ENCODE data around the gene KCNIP1.

The KCNIP1 gene

GRCh38 chr5:170483701-170484458 is 19.9 kb upstream of the KCNIP1 start:
- no peak for DNase-seq (ENCODE audit: low spot score)

- DNase-seq (ENCODE audit: low spot score), result no peak
Measured at GRCh38 chr5:170484459-170484831, 19.4 kb upstream of the KCNIP1 start.

DNA sequence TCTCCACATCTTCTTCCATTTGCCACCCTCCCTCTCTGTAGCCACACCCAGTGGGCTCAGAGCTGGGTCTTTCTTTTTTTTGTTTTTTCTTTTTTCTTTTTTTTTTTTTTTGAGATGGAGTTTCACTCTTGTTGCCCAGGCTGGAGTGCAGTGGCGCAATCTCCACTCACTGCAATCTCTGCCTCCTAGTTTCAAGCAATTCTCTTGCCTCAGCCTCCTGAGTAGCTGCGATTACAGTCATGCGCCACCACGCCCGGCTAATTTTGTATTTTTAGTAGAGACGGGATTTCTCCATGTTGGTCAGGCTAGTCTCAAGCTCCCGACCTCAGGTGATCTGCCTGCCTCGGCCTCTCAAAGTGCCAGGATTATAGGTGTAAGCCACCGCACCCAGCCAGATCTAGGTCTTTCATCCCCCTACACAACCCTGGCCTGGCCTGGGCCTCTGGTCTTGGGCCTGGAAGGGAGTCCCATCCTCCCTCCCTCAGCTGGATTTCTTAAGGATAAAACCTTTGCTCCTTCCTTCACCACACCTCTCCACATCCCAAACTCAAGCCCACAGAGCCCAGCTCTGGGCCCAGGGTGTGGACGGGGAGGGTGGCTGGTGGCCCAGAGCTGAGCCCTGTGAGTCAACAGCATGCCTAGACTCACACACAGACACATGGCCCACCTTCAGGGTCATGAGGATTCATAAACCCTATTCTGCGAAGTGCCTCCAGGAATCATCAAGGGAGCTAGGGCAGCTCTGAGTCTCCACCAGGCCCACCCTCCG is 18.8 kb upstream of the KCNIP1 start:
- DNase-seq (ENCODE audit: low spot score), result no peak

DNA sequence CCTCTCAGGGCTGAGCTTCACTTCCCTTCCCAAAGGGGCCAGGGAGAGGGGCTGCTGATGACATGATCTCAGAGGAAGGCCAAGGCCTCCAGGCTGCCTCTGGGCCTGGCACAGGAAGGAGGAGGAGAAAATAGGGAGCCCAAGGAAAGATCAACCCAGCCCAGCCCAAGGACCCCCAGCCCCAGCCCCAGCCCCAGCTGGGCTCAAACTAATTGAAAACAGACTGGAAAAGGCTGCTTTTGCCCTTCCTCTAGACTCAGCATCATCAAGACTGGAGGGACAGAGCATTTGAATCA is 18.3 kb upstream of the KCNIP1 start:
- DNase-seq (ENCODE audit: low spot score), result no peak

DNA sequence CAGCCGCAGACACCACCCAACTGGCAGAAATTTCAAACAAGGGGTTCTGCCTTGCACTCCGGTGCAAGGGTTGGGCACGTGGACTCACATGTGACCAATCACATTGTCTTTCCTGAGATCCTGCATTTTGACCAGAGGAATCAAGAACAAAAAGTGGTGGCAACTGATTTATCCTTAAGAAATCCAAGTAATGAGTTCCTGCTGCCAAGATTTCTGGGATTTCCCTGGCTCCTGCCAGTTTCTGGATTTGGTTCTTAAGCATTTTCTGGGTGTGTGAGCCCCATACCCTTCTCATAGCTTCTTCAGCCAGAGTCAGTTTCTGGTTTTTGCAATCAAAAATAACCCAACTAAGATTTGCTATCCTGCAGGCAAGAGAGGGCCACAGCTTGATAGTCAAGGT is 17.4 kb upstream of the KCNIP1 start:
- DNase-seq (ENCODE audit: low spot score), result no peak

GRCh38 chr5:170488570-170488969 is 15.2 kb upstream of the KCNIP1 start:
- no peak for DNase-seq (ENCODE audit: low spot score)

- DNase-seq (ENCODE audit: low spot score), result no peak
Measured at GRCh38 chr5:170489199-170489598, 14.6 kb upstream of the KCNIP1 start.

GRCh38 chr5:170490381-170490780 is 13.4 kb upstream of the KCNIP1 start:
- DNase-seq (ENCODE audit: low spot score), result no peak

DNA sequence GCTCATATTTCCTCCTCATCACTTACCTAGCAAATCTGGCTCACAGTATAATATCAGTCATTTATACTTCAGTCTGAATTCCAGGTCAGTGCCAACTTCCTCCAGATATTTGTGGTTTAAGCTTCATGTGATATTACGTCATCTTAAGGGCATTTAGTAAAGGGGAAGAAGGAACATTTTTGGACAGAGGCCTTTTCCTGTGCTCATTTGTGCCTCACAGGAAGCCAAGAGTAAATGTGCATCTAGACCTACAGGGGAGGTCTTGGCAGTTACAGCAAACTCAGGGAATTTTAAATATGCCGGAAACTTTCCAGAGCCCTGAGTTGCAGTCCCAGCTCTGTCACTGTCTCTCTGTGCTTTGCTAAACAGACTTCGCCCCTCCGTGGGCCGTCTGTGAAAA is 12.3 kb upstream of the KCNIP1 start:
- peak; percentile 74 for DNase-seq (ENCODE audit: low spot score)

DNA sequence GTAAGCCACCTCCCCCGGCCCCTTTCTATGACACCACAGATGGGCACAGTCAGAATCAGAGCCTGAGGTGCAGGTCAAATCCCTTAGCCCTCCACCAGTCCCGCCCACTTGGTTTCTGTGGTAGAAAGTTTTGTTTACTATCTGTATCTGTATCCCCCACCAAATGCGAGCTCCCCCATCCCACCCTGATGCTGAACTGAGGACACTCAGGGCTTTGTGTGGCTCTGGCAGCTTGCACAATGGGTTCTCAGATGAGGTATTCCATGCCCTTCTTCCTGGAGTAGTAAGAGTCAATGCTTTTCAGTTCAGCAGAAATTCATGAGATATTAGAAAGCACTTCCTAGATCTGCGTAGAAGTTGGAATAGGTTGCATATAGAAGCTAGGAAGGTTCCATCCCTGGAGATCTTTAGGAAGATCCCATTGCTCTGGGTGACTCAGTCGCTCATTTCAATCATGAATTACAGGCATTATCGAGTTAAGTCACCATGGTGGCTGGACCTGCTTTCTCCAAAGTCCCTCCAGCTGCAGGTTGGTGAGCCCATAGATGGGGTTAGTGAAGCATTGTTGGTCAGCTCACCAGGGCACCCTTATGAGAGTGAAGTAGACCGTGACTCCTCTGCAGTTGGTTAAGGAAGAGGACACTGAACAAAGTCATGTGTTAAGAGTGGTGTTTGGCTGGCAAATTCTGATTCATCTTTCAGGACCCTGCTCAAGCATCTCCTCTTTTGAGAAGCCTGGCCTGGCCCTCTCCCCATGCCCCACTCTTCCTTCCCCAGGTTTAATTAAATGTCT is 10.6 kb upstream of the KCNIP1 start:
- DNase-seq (ENCODE audit: low spot score), result no peak

DNA sequence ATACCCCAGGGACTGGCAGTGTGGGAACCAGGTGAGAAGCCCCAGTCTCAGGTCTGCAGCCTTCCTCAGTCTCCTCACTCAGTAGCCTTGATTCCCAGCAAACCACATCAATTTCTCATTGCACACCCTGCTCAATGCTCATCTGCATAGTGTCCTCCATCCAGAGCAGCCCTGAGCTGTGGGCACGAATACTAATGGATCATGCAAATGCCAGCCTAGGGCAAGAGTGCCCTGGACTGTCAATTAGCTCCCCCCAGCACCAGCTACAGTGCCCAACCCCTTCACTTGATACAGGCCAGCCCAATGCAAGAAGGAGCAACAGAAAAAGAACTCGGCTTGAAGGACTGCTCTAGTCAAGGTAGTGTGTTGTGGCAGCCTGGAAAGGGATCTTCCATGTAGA is 9.8 kb upstream of the KCNIP1 start:
- DNase-seq (ENCODE audit: low spot score), result no peak

GRCh38 chr5:170495825-170496661 is 7.8 kb upstream of the KCNIP1 start:
- DNase-seq (ENCODE audit: low spot score), result no peak

DNA sequence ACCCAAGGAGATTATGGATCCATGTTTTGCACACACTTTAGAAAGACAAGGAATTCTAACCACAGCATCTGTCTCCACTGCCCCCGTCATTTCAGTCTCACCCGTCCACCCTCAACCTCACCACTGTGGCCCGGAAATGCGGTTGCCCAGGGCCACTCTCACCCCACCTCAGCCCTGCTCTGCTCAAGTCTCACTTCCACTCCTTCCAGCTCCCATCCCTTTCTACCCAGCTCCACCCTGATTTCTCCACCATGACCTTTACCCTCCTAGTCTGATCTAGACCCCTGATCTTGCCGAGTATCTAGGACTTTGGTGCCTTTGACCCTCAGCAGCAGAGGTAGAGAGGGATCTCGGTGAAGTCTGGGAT is 7.2 kb upstream of the KCNIP1 start:
- DNase-seq (ENCODE audit: low spot score), result no peak

GRCh38 chr5:170497311-170498038 is 6.3 kb upstream of the KCNIP1 start:
- DNase-seq (ENCODE audit: low spot score), result no peak

GRCh38 chr5:170498811-170499351 is 4.9 kb upstream of the KCNIP1 start:
- no peak for DNase-seq (ENCODE audit: low spot score)

DNA sequence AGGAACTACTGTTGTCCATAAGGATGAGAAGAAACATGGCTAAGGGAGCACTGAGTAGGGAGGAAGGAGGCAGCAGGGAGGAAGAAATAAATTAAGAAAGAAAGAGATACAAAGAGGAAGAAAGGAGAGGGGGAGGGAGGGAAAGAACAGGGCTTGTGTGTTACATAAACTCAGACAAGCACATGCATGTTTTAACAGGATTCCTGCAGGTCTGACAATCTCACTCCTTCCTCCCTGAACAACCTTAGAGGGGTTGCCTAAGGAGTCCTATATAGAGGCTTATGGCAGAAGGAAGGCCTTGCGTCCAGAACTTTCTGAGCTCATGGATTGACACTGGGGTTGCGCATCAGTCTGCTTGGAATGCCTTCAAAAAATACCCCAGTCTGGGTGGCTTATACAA is 4.2 kb upstream of the KCNIP1 start:
- no peak for DNase-seq (ENCODE audit: low spot score)

DNA sequence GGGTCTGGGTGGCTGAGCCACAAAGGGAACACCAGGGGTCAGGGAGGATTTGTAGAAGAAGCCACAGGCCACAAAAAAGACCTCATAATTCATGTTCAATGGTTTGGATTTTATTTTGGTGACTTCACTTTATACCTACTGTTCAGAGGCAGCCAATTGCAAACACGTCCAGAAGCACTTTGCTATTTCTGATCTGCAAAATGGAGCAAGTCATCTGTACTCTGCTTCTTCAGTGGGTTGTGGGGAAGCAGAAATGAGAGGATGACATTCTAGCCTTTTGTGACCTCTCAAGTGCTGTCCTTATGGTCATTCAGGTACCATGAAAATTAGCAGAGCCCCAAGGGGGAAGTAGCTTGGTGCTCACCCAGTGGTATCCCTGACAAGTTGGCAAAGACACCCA is 2.5 kb upstream of the KCNIP1 start:
- DNase-seq (ENCODE audit: low spot score), result no peak

GRCh38 chr5:170501931-170502330 is 1.9 kb upstream of the KCNIP1 start:
- no peak for DNase-seq (ENCODE audit: low spot score)

DNA sequence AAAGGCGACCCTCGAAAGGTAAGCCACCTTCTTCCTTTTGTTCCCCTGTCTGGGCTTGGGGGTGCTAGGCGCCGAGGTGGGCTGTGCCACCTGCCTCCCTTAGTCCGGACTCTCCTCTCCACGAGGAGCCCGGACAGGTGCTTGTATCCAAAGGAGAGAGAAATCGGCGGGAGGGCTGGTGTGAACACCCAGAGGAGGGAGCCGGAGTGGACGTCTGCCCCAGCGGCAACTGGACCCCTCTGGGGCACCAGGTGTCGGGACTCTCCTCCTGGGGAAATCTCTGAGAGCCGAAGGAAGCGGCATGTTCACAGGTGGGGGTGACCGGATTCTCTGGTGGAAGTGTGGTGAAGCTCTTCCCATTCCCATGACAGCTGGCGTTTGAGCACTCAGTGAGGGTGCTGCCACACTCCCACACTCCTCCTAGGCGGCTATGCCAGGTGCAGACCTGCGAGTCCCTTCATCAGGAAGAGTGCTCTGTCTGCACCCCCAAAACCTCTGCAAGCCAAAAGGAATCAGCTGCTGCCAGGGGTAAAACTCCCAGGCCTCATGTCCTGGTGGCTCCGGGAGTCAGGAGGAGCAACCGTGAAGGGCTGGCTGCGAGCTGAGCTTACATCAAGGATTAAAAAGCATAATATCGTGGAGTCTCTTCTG is 921 bp downstream of the KCNIP1 start:
- no peak for DNase-seq (ENCODE audit: low spot score)

DNA sequence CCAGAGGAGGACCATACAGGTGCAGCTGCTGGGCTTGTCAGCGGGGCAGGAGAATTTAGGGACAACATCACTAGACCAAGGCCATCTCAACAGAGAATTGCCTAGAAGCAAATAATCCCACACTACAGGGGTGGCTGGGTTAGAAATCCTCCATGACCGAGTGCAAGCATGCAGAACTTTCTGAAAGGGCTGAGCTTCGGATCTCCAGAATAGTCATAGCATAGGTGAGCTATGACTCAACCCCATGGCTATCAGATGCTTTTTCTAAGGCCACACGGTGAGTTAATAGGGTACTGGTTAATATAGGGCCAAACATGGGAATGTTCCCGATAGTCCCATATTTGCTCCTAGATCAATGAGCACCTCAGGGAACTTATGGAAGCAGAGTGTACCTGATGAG is 4.2 kb downstream of the KCNIP1 start:
- no peak for DNase-seq (ENCODE audit: low spot score)

Data from AG08396 (cell line).